HG02571 (cell line): ENCODE results near the gene NFE2L2.
"Not testable (repeated sequence)": the region's sequence is repeated elsewhere in the genome, so short reads cannot be mapped to it uniquely, and the experiment has no call there.

ENCODE experiments used
- ATAC-seq: cut with Tn5 transposase; IDR thresholded peaks from one replicate; pipeline ENCODE4 v1.9.1; 2021; ENCODE audit warnings: mild to moderate bottlenecking, moderate library complexity; ENCODE audit not compliant: unreplicated experiment

The NFE2L2 gene

GRCh38 chr2:177281400-177282180 is 17.1 kb upstream of the NFE2L2 start:
- ATAC-seq = no peak

DNA sequence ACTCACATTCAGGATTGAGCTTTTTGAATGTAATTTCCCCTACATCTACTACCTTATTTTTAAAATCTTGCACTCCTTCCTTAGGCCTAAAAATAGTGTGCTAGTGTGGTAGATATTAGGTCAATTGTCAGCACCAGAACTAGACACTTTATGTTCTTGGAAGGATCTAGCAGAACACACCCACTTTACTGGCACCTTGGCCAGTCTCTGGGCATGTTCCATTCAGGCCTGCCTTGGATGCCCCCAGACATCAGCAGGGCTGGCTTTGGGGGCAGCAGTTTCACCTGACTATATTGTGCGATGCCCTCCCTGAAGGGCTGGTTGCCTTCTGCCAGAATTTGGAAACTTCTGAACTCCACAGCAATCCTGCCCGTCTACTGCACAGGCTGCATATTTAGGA is 15.3 kb upstream of the NFE2L2 start:
- ATAC-seq = no peak

- ATAC-seq = no peak
These were observed 11.2 kb upstream of the NFE2L2 start for GRCh38 chr2:177275743-177276055.

DNA sequence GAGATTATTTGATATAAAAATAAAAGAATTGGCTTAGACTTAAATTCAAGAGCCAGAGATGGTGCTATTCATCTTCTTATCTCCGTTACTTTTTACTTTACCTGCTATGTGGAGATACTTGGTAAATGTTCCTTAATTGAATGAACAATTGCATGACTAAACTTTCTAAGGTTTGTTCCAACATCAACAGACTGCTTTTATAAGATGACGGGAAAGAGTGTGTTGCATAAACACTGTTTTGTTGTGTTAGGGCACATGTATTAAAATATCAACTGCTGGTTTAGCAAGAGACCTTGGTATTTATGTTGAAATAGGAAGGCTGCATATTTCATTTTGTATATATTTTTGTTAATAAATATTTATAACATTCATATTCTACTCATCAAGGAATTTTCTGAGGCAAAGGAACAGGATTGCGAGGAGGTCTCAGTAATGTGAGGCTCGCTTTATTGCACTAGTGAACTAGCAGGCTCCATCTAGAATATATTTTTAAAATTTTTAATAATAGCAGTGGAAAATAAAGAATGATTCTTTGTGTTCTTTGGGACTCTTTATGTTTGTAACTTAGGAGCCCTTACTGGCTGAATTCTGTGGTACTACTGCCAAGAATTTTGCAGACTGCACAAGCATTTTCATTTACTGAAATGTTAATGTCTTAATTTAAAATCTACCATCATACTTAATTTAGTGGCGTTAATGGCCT is 10.7 kb upstream of the NFE2L2 start:
- no peak for ATAC-seq

DNA sequence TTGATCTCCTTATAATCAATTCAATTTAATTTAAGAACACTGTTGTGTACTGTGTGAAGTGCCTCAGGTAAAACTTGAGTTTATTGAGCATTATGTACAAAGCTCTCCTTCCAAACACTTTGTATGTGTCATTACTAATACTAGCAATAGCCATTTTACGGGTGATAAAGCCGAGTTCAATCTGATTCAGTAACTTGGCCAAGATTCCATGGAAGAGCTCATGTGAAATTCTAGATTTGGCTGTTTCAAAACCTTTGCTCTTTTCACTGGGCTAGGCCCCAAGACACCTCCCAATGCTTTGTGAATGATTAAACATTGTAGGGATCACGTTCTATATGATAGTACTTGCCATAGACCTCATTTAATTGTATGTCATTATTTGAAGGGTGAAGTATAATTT is 8.9 kb upstream of the NFE2L2 start:
- ATAC-seq = no peak

DNA sequence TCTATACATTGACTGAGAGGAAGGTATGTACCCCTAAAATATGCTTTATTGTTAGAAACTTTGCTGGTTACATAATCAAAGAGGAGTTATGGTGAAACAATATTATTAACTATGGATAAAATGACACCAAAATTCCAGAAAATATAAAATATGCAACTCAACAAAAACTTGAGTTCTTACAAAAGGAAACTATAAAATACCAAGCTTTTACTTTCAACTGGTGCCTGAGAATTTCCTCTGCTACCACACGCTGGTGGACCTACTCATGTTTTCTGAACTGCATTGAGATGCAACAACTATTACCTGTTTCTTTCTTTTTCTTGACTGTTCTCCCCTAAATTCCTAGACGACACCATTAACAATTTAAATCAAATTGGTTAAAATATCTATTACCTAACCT is 8.2 kb upstream of the NFE2L2 start:
- no peak for ATAC-seq

- ATAC-seq = no peak
These were observed 7.6 kb upstream of the NFE2L2 start for GRCh38 chr2:177271981-177272666.

DNA sequence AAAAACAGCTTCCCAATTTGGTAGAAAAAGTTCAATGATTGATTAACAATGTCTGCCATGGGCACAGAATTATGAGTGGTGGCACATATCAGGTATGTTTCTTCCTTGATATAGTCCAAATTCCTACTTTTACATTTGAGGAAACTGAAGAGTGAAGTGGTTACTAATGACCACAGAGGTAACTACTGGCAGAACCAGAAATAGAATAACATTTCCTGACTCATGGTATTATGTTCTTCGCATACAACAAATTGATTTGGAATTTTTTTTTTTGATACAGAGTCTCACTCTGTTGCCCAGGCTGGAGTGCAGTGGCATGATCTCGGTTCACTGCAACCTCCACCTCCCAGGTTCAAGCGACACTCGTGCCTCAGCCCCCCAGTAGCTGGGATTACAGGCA is 6.0 kb upstream of the NFE2L2 start:
- ATAC-seq = no peak

DNA sequence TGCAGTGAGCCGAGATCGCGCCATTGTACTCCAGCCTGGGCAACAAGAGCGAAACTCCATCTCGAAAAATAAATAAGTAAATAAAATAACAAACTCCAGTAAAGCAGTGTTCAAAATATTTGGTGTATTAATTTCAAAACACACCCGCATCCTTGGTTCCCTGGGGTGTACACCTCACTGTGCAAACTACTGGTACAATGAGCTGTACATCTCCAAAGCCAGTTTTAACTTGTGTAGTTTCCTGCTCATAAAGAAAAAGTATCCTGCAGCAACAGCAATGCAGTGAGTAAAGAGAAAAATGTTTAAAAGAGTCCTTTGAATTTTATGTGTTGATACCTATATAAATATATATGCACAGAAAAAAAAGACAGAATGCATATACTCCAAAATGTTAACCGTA is 4.4 kb upstream of the NFE2L2 start:
- no peak for ATAC-seq

DNA sequence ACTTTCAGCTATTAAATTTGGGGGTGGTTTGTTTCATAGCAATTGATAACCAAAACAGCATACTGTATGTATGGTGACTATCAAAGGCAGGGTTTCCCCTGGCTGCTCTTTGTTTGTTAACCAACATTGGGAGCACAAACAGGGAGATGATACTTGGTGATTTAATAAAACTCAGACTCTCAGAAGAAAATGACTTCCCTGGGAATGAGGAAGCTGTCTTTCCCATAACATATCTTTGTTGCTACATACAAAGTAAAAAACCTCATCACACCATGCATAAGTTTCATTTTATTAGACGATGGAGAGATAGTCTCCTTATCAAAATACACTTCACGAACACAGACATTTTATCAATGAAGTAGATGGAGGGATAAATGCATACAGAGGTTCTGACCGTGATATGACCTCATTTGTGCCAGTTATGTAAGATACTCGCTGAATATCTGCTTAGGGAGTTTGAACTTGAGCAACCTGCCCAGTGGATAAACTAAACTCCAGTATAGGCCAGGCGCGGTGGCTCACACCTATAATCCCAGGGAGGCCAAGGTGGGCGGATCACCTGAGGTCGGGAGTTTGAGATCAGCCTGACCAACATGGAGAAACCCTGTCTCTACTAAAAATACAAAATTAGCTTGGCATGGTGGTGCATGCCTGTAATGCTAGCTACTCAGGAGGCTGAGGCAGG is 3.8 kb upstream of the NFE2L2 start:
- no peak for ATAC-seq

DNA sequence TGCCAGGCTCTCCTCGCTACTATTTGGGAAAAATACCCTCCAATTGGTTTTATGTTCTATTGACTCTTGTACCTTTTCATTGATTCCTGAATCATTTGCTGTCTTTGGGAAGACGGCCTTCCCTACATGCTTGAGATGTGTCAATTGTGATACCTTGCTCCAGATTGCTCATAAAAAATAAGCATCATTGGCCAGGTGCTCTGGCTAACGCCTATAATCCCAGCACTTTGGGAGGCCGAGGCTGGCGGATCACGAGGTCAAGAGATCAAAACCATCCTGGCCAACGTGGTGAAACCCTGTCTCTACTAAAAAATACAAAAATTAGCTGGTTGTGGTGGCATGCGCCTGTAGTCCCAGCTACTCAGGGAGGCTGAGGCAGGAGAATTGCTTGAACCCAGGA is 2.4 kb upstream of the NFE2L2 start:
- not testable (repeated sequence) for ATAC-seq

DNA sequence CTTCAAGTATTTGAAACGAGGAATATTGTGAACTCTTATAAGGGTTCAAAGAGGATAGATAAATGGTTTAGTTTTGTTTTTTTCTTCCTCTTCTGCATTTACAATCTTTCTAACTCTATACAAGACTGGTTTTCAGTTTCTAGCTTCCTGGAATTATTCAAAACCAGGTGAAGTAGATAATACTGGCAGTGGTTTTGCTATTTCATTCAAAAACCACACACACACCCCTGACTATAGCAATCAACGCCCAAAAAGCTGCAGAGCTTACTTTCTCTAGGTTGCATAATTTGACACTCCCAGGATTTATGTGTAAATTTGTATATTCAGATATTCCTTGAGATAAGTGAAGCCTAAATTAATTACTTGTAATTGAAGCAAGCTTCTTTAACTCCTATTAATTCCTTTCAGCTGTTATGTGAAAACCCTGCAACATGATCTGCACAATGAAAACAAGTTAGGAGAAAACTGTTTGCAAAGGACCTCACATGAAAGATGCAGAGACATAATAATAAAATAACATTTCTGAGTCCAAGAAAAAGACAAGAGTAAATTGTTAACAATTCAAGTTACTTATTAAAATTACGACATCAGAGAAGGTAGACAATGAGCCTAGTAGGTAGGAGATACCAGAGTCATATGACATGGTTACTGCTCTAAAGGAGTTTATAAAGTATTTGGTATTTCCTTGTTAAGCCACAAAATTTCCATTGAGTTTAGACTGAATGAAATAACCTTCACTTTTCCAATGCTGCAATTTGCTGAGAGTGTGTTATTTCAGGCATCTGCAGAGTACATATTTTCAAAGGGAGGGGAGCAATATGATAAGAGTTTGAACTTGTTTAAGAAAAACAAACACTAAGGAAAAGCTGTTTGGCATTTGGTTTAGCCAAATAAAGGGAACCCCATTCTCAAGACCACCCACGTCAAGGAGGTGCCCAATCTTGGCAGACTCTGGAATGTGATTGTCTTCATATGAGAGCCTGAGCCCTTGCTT is 1.6 kb upstream of the NFE2L2 start:
- ATAC-seq = no peak

GRCh38 chr2:177264209-177264692 is 276 bp downstream of the NFE2L2 start:
- peak; percentile 26 for ATAC-seq

GRCh38 chr2:177263451-177264208 is 897 bp downstream of the NFE2L2 start:
- ATAC-seq = peak; percentile 41

GRCh38 chr2:177262958-177263450 is 1.5 kb downstream of the NFE2L2 start:
- no peak for ATAC-seq

DNA sequence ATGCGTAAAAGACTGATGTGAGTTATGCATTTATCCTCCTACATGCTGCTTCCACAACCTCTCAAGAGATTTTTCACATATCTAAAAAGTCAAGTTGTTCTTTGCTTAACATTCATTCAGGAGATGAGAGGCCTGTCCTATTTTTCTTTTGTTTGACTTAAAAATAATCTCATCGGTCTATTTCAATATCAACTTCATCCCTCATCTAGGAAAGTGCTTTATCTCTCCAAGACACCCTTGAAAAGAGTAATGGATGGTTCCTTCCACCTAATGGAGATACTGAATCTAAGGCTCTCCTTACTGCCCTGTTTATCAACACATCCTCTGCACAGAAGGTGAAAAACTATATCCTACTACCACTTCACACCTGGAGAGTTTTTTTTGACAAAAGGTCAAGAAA is 2.4 kb downstream of the NFE2L2 start:
- no peak for ATAC-seq

DNA sequence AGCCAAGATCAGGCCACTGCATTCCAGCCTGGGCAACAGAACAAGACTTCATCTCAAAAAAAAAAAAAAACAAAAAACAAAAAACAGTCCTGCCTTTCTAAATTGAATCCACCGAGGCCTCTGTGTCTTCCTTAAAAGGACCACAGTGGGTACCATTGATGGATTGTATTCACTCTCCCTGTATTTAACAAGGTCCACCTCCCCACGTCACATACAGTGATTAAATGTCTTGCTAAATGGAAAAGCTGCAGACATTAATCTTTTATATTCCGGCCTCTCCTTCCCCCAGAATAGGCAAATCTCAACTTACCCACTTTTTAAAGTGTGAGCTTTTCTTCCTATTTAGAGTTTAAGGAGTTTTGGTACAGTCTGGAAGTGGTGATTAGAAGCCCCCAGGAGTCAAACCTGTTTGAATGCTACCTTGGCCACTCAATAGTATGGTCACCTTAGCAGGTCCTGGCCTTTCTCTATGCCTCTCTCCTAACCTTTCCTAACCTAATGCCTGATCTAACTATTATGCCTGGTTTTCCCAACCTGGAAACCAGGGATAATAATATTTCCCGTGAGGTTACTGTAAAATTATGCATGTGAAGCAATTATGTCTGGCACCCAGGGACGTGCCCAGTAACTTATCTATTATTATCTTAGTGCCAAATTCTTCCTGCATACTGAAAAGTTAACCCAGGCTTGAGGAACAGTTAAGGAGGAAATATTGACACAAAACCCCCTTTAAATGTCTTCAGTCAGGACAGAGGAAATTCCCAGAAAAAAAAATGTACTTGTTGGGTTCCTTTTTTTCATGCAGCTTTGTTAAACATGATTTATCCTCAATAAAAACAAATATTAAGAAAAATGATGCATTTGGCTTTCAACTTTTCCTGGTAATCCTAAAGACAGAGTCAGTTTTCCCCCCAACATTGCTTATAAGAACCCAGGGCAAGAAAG is 3.1 kb downstream of the NFE2L2 start:
- ATAC-seq = no peak

GRCh38 chr2:177260379-177260778 is 4.1 kb downstream of the NFE2L2 start:
- ATAC-seq = no peak
